Loucy (cell line): ENCODE results near the gene SERPINE1.

ENCODE experiments used
- EZH2phosphoT487 ChIP-seq: fragments of 200-600 bp; IDR thresholded peaks from 2 replicates; pipeline ENCODE4 v1.6.1; 2018; ENCODE audit warnings: antibody characterized with exemption, mild to moderate bottlenecking, moderate library complexity, borderline replicate concordance
- TF ChIP-seq, protein P1 (sequence below): fragments of 200-600 bp; sonication (generic); conservative IDR thresholded peaks from 2 replicates; pipeline ENCODE4 v1.5.1; 2014; ENCODE audit warnings: mild to moderate bottlenecking, antibody characterized with exemption, low read length

DNA sequence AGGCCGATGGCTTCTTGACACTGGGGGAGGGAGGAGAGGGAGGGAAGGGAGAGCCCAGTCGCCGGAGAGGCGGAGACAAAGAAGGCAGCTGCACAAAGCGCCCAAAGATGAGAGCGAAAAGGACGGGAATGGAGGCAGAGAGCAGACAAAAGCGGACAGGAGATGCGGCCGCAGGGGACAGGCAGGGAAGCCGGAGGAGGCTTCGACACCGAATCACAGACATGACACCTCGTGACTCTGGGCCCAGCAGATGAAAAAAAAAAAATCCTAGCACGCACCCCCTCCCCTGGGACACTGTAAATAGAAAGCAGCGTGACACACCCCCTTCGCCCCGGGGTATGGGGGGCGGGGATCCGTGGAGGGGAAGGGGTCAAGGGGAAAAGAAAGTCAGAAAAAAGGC, 52.2 kb downstream of the SERPINE1 start:
- TF ChIP-seq, protein P1, sequence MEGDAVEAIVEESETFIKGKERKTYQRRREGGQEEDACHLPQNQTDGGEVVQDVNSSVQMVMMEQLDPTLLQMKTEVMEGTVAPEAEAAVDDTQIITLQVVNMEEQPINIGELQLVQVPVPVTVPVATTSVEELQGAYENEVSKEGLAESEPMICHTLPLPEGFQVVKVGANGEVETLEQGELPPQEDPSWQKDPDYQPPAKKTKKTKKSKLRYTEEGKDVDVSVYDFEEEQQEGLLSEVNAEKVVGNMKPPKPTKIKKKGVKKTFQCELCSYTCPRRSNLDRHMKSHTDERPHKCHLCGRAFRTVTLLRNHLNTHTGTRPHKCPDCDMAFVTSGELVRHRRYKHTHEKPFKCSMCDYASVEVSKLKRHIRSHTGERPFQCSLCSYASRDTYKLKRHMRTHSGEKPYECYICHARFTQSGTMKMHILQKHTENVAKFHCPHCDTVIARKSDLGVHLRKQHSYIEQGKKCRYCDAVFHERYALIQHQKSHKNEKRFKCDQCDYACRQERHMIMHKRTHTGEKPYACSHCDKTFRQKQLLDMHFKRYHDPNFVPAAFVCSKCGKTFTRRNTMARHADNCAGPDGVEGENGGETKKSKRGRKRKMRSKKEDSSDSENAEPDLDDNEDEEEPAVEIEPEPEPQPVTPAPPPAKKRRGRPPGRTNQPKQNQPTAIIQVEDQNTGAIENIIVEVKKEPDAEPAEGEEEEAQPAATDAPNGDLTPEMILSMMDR: no peak
- no peak for TF ChIP-seq EZH2phosphoT487
